Measurements from ENCODE around the gene MANBA.

Gene MANBA

GRCh38 chr4:102639598-102639997 lies 121.2 kb downstream of the MANBA start:
- POLR2A ChIA-PET, result no interaction called here
- TF ChIP-seq SP7 (tag by site-specific recombination; IDR thresholded peaks at IDR 0.05) (no peak), ZNF350 (tag by site-specific recombination; IDR thresholded peaks at IDR 0.05) (no peak), HIC1 (tag by site-specific recombination; IDR thresholded peaks at IDR 0.05) (no peak), SETDB1 (IDR thresholded peaks at IDR 0.05; ENCODE audit: insufficient read length, low read length) (no peak), ZNF768 (tag by site-specific recombination; IDR thresholded peaks at IDR 0.05) (no peak), AEBP2 (tag by site-specific recombination; IDR thresholded peaks at IDR 0.05; ENCODE audit: borderline replicate concordance) (no peak), PATZ1 (tag by site-specific recombination; IDR thresholded peaks at IDR 0.05) (no peak), ZNF394 (tag by site-specific recombination; IDR thresholded peaks at IDR 0.05; ENCODE audit: borderline replicate concordance) (no peak), ZNF2 (tag by site-specific recombination; IDR thresholded peaks at IDR 0.05) (no peak), ZNF146 (tag by site-specific recombination; IDR thresholded peaks at IDR 0.05) (no peak), ZNF501 (tag by site-specific recombination; IDR thresholded peaks at IDR 0.05) (no peak), ZSCAN16 (tag by site-specific recombination; IDR thresholded peaks at IDR 0.05) (no peak), ZNF670 (tag by site-specific recombination; IDR thresholded peaks at IDR 0.05; ENCODE audit: low read depth) (no peak), SP3 (tag by site-specific recombination; IDR thresholded peaks at IDR 0.05) (no peak), ZNF133 (tag by site-specific recombination; IDR thresholded peaks at IDR 0.05) (no peak)
- Histone ChIP-seq H3K4me3 (ENCODE audit: low read depth, low read length) (no peak overlapping the region), H3K36me3 (ENCODE audit: control insufficient read depth in 2 of 2, insufficient read depth in 1 of 2, low read length in 2 of 2) (peaks cover 0 to 35% of the 10 kb centered on the region in 2 experiments; a peak in 1 of 3 replicates), H3K4me1 (ENCODE audit: control insufficient read depth, insufficient read depth, low read length) (no peaks in the 10 kb centered on the region), H3K27ac (ENCODE audit: extremely low read depth, low read depth, low read length) (no peak overlapping the region), H3K9me3 (ENCODE audit: control insufficient read depth, insufficient read depth, low read depth, low read length) (no peaks in the 10 kb centered on the region)
- CTCF ChIA-PET, result no interaction called here

- no peak overlapping the region for H3K4me3 ChIP-seq (ENCODE audit: low read depth, low read length)
- no peak overlapping the region for H3K27ac ChIP-seq (ENCODE audit: extremely low read depth, low read depth, low read length)
- no peaks in the 10 kb centered on the region for H3K4me1 ChIP-seq (ENCODE audit: control insufficient read depth, insufficient read depth, low read length)
- H3K36me3 ChIP-seq (ENCODE audit: control insufficient read depth in 2 of 2, insufficient read depth in 1 of 2, low read length in 2 of 2), result peaks cover 0 to 41% of the 10 kb centered on the region in 2 experiments; a peak in 1 of 3 replicates
- ChIA-PET POLR2A (no interaction called here), CTCF (no interaction called here)
- H3K9me3 ChIP-seq (ENCODE audit: control insufficient read depth, insufficient read depth, low read depth, low read length), result no peaks in the 10 kb centered on the region
- TF ChIP-seq ZNF146 (tag by site-specific recombination; IDR thresholded peaks at IDR 0.05) (no peak), ZNF555 (tag by site-specific recombination; conservative IDR thresholded peaks at IDR 0.05) (no peak), PRDM4 (tag by site-specific recombination; IDR thresholded peaks at IDR 0.05) (no peak), ZFP37 (tag by site-specific recombination; IDR thresholded peaks at IDR 0.05) (no peak), ZXDB (tag by site-specific recombination; IDR thresholded peaks at IDR 0.05) (no peak), ZNF707 (tag by site-specific recombination; IDR thresholded peaks at IDR 0.05) (no peak), ZNF350 (tag by site-specific recombination; IDR thresholded peaks at IDR 0.05) (no peak), ZNF560 (tag by site-specific recombination; IDR thresholded peaks at IDR 0.05; ENCODE audit: borderline replicate concordance) (no peak), MYNN (tag by site-specific recombination; IDR thresholded peaks at IDR 0.05; ENCODE audit: borderline replicate concordance) (no peak)
- TF ChIP-seq, protein P1, sequence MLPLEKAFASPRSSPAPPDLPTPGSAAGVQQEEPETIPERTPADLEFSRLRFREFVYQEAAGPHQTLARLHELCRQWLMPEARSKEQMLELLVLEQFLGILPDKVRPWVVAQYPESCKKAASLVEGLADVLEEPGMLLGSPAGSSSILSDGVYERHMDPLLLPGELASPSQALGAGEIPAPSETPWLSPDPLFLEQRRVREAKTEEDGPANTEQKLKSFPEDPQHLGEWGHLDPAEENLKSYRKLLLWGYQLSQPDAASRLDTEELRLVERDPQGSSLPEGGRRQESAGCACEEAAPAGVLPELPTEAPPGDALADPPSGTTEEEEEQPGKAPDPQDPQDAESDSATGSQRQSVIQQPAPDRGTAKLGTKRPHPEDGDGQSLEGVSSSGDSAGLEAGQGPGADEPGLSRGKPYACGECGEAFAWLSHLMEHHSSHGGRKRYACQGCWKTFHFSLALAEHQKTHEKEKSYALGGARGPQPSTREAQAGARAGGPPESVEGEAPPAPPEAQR (tag by site-specific recombination; IDR thresholded peaks at IDR 0.05), result no peak
- TF ChIP-seq, protein P2, sequence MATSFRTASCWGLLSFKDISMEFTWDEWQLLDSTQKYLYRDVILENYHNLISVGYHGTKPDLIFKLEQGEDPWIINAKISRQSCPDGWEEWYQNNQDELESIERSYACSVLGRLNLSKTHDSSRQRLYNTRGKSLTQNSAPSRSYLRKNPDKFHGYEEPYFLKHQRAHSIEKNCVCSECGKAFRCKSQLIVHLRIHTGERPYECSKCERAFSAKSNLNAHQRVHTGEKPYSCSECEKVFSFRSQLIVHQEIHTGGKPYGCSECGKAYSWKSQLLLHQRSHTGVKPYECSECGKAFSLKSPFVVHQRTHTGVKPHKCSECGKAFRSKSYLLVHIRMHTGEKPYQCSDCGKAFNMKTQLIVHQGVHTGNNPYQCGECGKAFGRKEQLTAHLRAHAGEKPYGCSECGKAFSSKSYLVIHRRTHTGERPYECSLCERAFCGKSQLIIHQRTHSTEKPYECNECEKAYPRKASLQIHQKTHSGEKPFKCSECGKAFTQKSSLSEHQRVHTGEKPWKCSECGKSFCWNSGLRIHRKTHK (tag by site-specific recombination; IDR thresholded peaks at IDR 0.05), result no peak
These were observed 122.1 kb downstream of the MANBA start for GRCh38 chr4:102638621-102639020.
